K562 (cell line): ENCODE results near the gene DCUN1D2. TPM values are rescaled to one million over a fixed set of nuclear protein-coding genes. Genes with fewer than 3 reads are reported as not detected.
A peak's percentile ranks its signal among the peaks of the same experiment; 100 is the strongest.

Source experiments
- ATAC-seq: fragments of 200-7000 bp; cut with Tn5 transposase; 3 replicates; pipeline ENCODE4 v1.9.1; 2020; ENCODE audit warnings: moderate library complexity
- BruUV-seq: library from RNA; stranded (reverse); fragments of 400-500 nt; replicated peaks from 2 replicates; lab custom pipeline; 2021; lab: Mats Ljungman, UMichigan
- CTCF ChIA-PET: fragments of 300-600 bp; formaldehyde crosslinking; extraction: SDS; loops from one replicate; lab custom pipeline; 2021; ENCODE audit warnings: low intra/inter-chr PET ratio; lab: Yijun Ruan, JAX
- POLR2A ChIA-PET: fragments of 300-600, 350-650 bp; sonication (Branson Sonifier 250); formaldehyde crosslinking; extraction: SDS; loops from one replicate; lab custom pipeline; 2021; ENCODE audit warnings: antibody characterized with exemption, inconsistent platforms; lab: Yijun Ruan, JAX
- DNase-seq, 4 experiments: peaks; one replicate each; pipeline versions ENCODE4 v3.0.0 to v3.0.0-alpha.2; 2011 to 2018; ENCODE audit warnings: low spot score in 3 of 4, mixed read lengths in 3 of 4; ENCODE audit errors: extremely low read depth in 1 of 4
- FAIRE-seq: peaks from 2 replicates; lab custom pipeline; 2011; peaks lifted over from hg19 to GRCh38; lab: Jason Lieb, UNC
- H2AFZ ChIP-seq: 2 replicates; pipeline ENCODE4 v1.6.0; 2011; ENCODE audit warnings: low read depth, low read length, control low read depth, inconsistent platforms
- H3K27ac ChIP-seq: fragments of 200-600 bp; 3 replicates; pipeline ENCODE4 v1.8.0; 2011; ENCODE audit warnings: low read depth, mild to moderate bottlenecking, control low read depth, inconsistent platforms, low read length, moderate library complexity, mixed read lengths; ENCODE audit errors: extremely low read depth
- H3K27me3 ChIP-seq, 2 experiments: fragments of 300-600 bp in 1 of 2; 2 replicates in 1 of 2; 3 replicates in 1 of 2; pipeline versions ENCODE4 v1.6.0 to v1.8.0; 2011; ENCODE audit warnings: inconsistent platforms in 2 of 2, low read length in 2 of 2, mild to moderate bottlenecking in 1 of 2, mixed read lengths in 1 of 2, moderate library complexity in 1 of 2; ENCODE audit not compliant: control insufficient read depth in 2 of 2, insufficient read depth in 2 of 2
- H3K36me3 ChIP-seq: fragments of 300-600 bp; 3 replicates; pipeline ENCODE4 v1.8.0; 2011; ENCODE audit warnings: mild to moderate bottlenecking, low read length, inconsistent platforms; ENCODE audit not compliant: control insufficient read depth, insufficient read depth
- H3K4me1 ChIP-seq, 2 experiments: fragments of 200-600 bp in 1 of 2; replicated peaks in 1 of 2; 2 replicates in 1 of 2; 3 replicates in 1 of 2; pipeline versions ENCODE4 v1.5.1 to v1.8.0; 2011; ENCODE audit warnings: inconsistent platforms in 2 of 2, low read length in 2 of 2, mild to moderate bottlenecking in 1 of 2, mixed read lengths in 1 of 2, moderate library complexity in 1 of 2; ENCODE audit not compliant: control insufficient read depth in 2 of 2, insufficient read depth in 2 of 2
- H3K4me2 ChIP-seq: 2 replicates; pipeline ENCODE4 v1.6.1; 2011; ENCODE audit warnings: low read length, control low read depth, inconsistent platforms, mixed read lengths; ENCODE audit not compliant: insufficient read depth
- H3K4me3 ChIP-seq: fragments of 200-600 bp; sonication (generic), shearing (Covaris generic); 2 replicates; pipeline ENCODE4 v1.5.1; 2016; ENCODE audit warnings: control low read depth, inconsistent platforms
- H3K79me2 ChIP-seq: fragments of 200-600 bp; 3 replicates; pipeline ENCODE4 v1.8.0; 2011; ENCODE audit warnings: low read length, inconsistent platforms; ENCODE audit not compliant: control insufficient read depth, insufficient read depth
- H3K9ac ChIP-seq, 2 experiments: 2 replicates each; pipeline versions ENCODE4 v1.6.0 to v1.6.1; 2011; ENCODE audit warnings: low read depth in 2 of 2, low read length in 2 of 2, control low read depth in 1 of 2, inconsistent platforms in 1 of 2, mild to moderate bottlenecking in 1 of 2, mixed read lengths in 1 of 2; ENCODE audit not compliant: insufficient read depth in 1 of 2
- H3K9me1 ChIP-seq: one replicate; pipeline ENCODE4 v1.6.0; 2011; ENCODE audit warnings: inconsistent platforms, mild to moderate bottlenecking, low read length, moderate library complexity; ENCODE audit not compliant: control insufficient read depth, insufficient read depth
- H3K9me3 ChIP-seq: replicated peaks from 2 replicates; pipeline ENCODE4 v1.5.1; 2011; ENCODE audit warnings: low read depth, low read length, inconsistent platforms; ENCODE audit not compliant: control insufficient read depth, insufficient read depth
- H4K20me1 ChIP-seq: replicated peaks from 2 replicates; pipeline ENCODE4 v1.6.1; 2011; ENCODE audit warnings: low read length, inconsistent platforms, mixed read lengths; ENCODE audit not compliant: control insufficient read depth, insufficient read depth
- ETV5 ChIP-seq: sonication (generic); formaldehyde crosslinking; IDR thresholded peaks from 2 replicates; pipeline ENCODE4 v1.4.0; 2020; ENCODE audit warnings: low read depth, mild to moderate bottlenecking, missing genetic modification reagents
- HMBOX1 ChIP-seq: sonication (generic); IDR thresholded peaks from 2 replicates; pipeline ENCODE4 v1.6.1; 2016
- NKRF ChIP-seq: fragments of 450-650 bp; IDR thresholded peaks from 2 replicates; pipeline ENCODE4 v1.6.1; 2016; ENCODE audit warnings: borderline replicate concordance
- PBX2 ChIP-seq, 2 experiments: IDR thresholded peaks in 1 of 2; conservative IDR thresholded peaks in 1 of 2; 2 replicates each; pipeline ENCODE4 v1.6.1; 2016; ENCODE audit warnings: low read depth in 2 of 2, mild to moderate bottlenecking in 1 of 2, missing compliant biosample characterization in 1 of 2, missing genetic modification characterization in 1 of 2, moderate library complexity in 1 of 2
- SRSF9 ChIP-seq: fragments of 200-400 bp; formaldehyde crosslinking; IDR thresholded peaks from 2 replicates; pipeline ENCODE4 v1.6.1; 2017; ENCODE audit warnings: low read depth, low read length, borderline replicate concordance
- TOE1 ChIP-seq, 2 experiments: fragments of 450-650 bp in 1 of 2; sonication (generic) in 1 of 2; formaldehyde crosslinking in 1 of 2; IDR thresholded peaks; 2 replicates each; pipeline versions ENCODE4 v1.7.1 to v1.8.0; 2016 to 2022; ENCODE audit warnings: borderline replicate concordance in 2 of 2, mild to moderate bottlenecking in 2 of 2, antibody characterized with exemption in 1 of 2, inconsistent platforms in 1 of 2, low read depth in 1 of 2, missing genetic modification reagents in 1 of 2, moderate library complexity in 1 of 2
- ZBTB26 ChIP-seq: fragments of 450-650 bp; formaldehyde crosslinking; IDR thresholded peaks from 2 replicates; pipeline ENCODE4 v1.4.0; 2022; ENCODE audit warnings: missing genetic modification characterization
- ZFP1 ChIP-seq: fragments of 450-650 bp; formaldehyde crosslinking; IDR thresholded peaks from 2 replicates; pipeline ENCODE4 v1.4.0; 2020; ENCODE audit warnings: mild to moderate bottlenecking, mixed read lengths
- ZNF274 ChIP-seq: IDR thresholded peaks from 2 replicates; pipeline ENCODE4 v1.6.1; 2011; ENCODE audit warnings: low read depth, mild to moderate bottlenecking, low read length, moderate library complexity, borderline replicate concordance
- ZNF431 ChIP-seq: sonication (generic); formaldehyde crosslinking; IDR thresholded peaks from 2 replicates; pipeline ENCODE4 v1.8.0; 2022; ENCODE audit warnings: mild to moderate bottlenecking, missing genetic modification reagents
- WGBS: fragments of 100-300 bp; shearing (Covaris generic); methylation state at CpG from one replicate; pipeline ENCODE4 v1.1.6; 2016; ENCODE audit warnings: low coverage, mixed read lengths; ENCODE audit not compliant: insufficient coverage; ENCODE audit errors: missing lambda C conversion rate; 5-methylcytosine and 5-hydroxymethylcytosine counted together
- in situ Hi-C: fragments of 300-500 bp; cut with MboI; formaldehyde crosslinking; loops from 4 replicates; pipeline ENCODE4 v1.15.0; 2018; ENCODE audit warnings: inconsistent platforms, mixed read lengths
- intact Hi-C: fragments of 100-400 bp; cut with micrococcal nuclease; formaldehyde crosslinking; loops from 2 replicates; pipeline ENCODE4 v1.14.2; 2022
- polyA plus RNA-seq, 8 experiments: library from polyadenylated mRNA; depleted of rRNA in 4 of 8; stranded (reverse) in 5 of 8; unstranded in 3 of 8; fragments of >200 nt; fragmentation: Nextera tagmentation in 2 of 8; fragmentation: Illumina TruSeq in 1 of 8; extraction: Ambion mirVana in 2 of 8; extraction: Trizol in 1 of 8; gene quantifications; 2 replicates each; pipeline versions ENCODE4 v1.2.1 to v1.2.3, GENCODE V29; 2011 to 2014; ENCODE audit warnings: inconsistent platforms in 1 of 8, missing spikeins in 1 of 8
- total RNA-seq, 7 experiments: library from RNA; depleted of rRNA in 6 of 7; stranded (reverse); fragments of >200 nt in 6 of 7; fragmentation: Illumina TruSeq in 2 of 7; extraction: Trizol in 2 of 7; gene quantifications; 2 replicates each; pipeline versions ENCODE4 v1.2.1 to v1.2.3, GENCODE V29; 2011 to 2021; ENCODE audit warnings: low replicate concordance in 1 of 7

DCUN1D2 gene
- total and polyA plus RNA-seq, 9 of the 15 experiments (the other 6 are each of a cell fraction or from before 2014, with no cell fraction given), result 2.1 to 16.8 (median 11.1) TPM

- TF ChIP-seq PBX2 (CRISPR knock-in tag; IDR thresholded peaks at IDR 0.05; ENCODE audit: low read depth) (no peak), PBX2 (tag; conservative IDR thresholded peaks at IDR 0.05; ENCODE audit: low read depth) (peak; percentile 51), ZFP1 (CRISPR knock-in tag) (no peak), SRSF9 (no peak), ZNF431 (CRISPR knock-in tag) (no peak), ZNF274 (no peak), ETV5 (CRISPR knock-in tag) (no peak)
- TF ChIP-seq, all 486 proteins: peak for 3
Observed at GRCh38 chr13:113417008-113417751, 73.3 kb downstream of the DCUN1D2 start (continued).

- intact Hi-C loops, result no loop called here
- TF ChIP-seq HMBOX1 (no peak), ZBTB26 (CRISPR knock-in tag) (no peak), TOE1 (IDR thresholded peaks at IDR 0.05; ENCODE audit: borderline replicate concordance) (no peak), TOE1 (CRISPR knock-in tag; IDR thresholded peaks at IDR 0.05; ENCODE audit: borderline replicate concordance, low read depth) (no peak), NKRF (no peak)
Observed at GRCh38 chr13:113415825-113416224, 74.7 kb downstream of the DCUN1D2 start.

More at GRCh38 chr13:113415825-113416224, 74.7 kb downstream of the DCUN1D2 start:
- DNase-seq (peak in 2 of 4 experiments; percentile 26 to 31), ATAC-seq (0 out of 3 replicates have a peak, but pooled peaks have one; percentile 30), FAIRE-seq (no peak)
- Histone ChIP-seq H3K36me3 (no peaks in the 10 kb centered on the region), H2AFZ (no peak overlapping the region), H3K9me3 (no peaks in the 10 kb centered on the region), H3K79me2 (no peaks in the 10 kb centered on the region), H4K20me1 (no peaks in the 10 kb centered on the region), H3K9ac (no peak overlapping the region), H3K4me2 (no peak overlapping the region), H3K4me1 (peaks cover 7 to 17% of the 10 kb centered on the region in 2 experiments; a peak in 3 of 5 replicates), H3K4me3 (no peak overlapping the region), H3K27me3 (peaks cover 9 to 38% of the 10 kb centered on the region in 2 experiments; a peak in 4 of 5 replicates), H3K9me1 (no peaks in the 10 kb centered on the region), H3K27ac (no peak overlapping the region)
- in situ Hi-C loops, result no loop called here
- ChIA-PET CTCF (no interaction called here), POLR2A (no interaction called here)
- no TSS peak for BruUV-seq
- WGBS, result 4% methylated on average over 8 of the region's 8 CpGs
